HFFc6 (cell line): ENCODE data around the gene PSD4. TPM values are rescaled to one million over a fixed set of nuclear protein-coding genes. Genes with fewer than 3 reads are reported as not detected.

Source experiments
- DNase-seq: peaks from one replicate; pipeline ENCODE4 v3.0.0-alpha.2; 2018
- H3K27ac Mint-ChIP-seq: 2 replicates; pipeline ENCODE4 v1.8.0; 2020; ENCODE audit warnings: mild to moderate bottlenecking, mixed read lengths
- H3K27me3 Mint-ChIP-seq: 2 replicates; pipeline ENCODE4 v1.8.0; 2021; ENCODE audit warnings: mild to moderate bottlenecking, moderate library complexity, mixed read lengths; ENCODE audit not compliant: insufficient read depth
- H3K36me3 Mint-ChIP-seq: 2 replicates; pipeline ENCODE4 v1.8.0; 2021; ENCODE audit warnings: low read depth, mixed read lengths
- H3K4me1 Mint-ChIP-seq: 2 replicates; pipeline ENCODE4 v1.8.0; 2020; ENCODE audit warnings: low read depth, mixed read lengths
- H3K4me3 Mint-ChIP-seq: 2 replicates; pipeline ENCODE4 v1.8.0; 2020; ENCODE audit warnings: mild to moderate bottlenecking, moderate library complexity, mixed read lengths
- H3K9me3 Mint-ChIP-seq: 2 replicates; pipeline ENCODE4 v1.8.0; 2020; ENCODE audit warnings: mild to moderate bottlenecking, mixed read lengths
- CTCF ChIP-seq: fragments of 200-600 bp; sonication (generic); IDR thresholded peaks from 2 replicates; pipeline ENCODE4 v1.5.0; 2021; ENCODE audit warnings: antibody characterized with exemption, mild to moderate bottlenecking
- total RNA-seq, 6 experiments: library from RNA; stranded (reverse); fragmentation: NEBNext Ultra II Directional; extraction: Animal tissue kit (Norgen Biotek cat#: 25700); gene quantifications; 2 replicates in 1 of 6; 3 replicates in 5 of 6; pipeline ENCODE4 v1.2.3, GENCODE V29; 2021

The PSD4 gene
- total RNA-seq, 6 experiments from 2014 or later, result 0.76 to 1.8 (median 1.1) TPM

- Mint-ChIP-seq H3K27me3 (peaks cover 13% of the 10 kb centered on the region), H3K27ac (no peak overlapping the region), H3K4me1 (no peaks in the 10 kb centered on the region), H3K9me3 (no peaks in the 10 kb centered on the region; the same call in 1 of the 2 replicates), H3K4me3 (no peak overlapping the region), H3K36me3 (no peaks in the 10 kb centered on the region)
- no peak for DNase-seq
- TF ChIP-seq CTCF, result no peak
These were observed 24.1 kb upstream of the PSD4 start for GRCh38 chr2:113149553-113150257.

GRCh38 chr2:113150258-113150601 is 23.5 kb upstream of the PSD4 start:
- H3K4me3 Mint-ChIP-seq, result no peak overlapping the region
- no peak for DNase-seq
- H3K27me3 Mint-ChIP-seq, result peaks cover 11% of the 10 kb centered on the region
- H3K9me3 Mint-ChIP-seq, result no peaks in the 10 kb centered on the region; the same call in 1 of the 2 replicates
- H3K36me3 Mint-ChIP-seq, result no peaks in the 10 kb centered on the region
- H3K27ac Mint-ChIP-seq, result no peak overlapping the region
- no peaks in the 10 kb centered on the region for H3K4me1 Mint-ChIP-seq
- no peak for TF ChIP-seq CTCF

GRCh38 chr2:113155331-113155730 is 18.4 kb upstream of the PSD4 start:
- Mint-ChIP-seq H3K36me3 (no peaks in the 10 kb centered on the region), H3K27me3 (peaks cover 11% of the 10 kb centered on the region), H3K27ac (no peak overlapping the region), H3K4me3 (no peak overlapping the region), H3K4me1 (peaks cover 19% of the 10 kb centered on the region), H3K9me3 (no peaks in the 10 kb centered on the region)
- no peak for DNase-seq
- no peak for TF ChIP-seq CTCF

GRCh38 chr2:113156278-113157117 is 17.3 kb upstream of the PSD4 start:
- H3K4me3 Mint-ChIP-seq, result peak overlapping the region; percentile 43
- no peak for TF ChIP-seq CTCF
- H3K4me1 Mint-ChIP-seq, result peaks cover 19% of the 10 kb centered on the region
- no peaks in the 10 kb centered on the region for H3K36me3 Mint-ChIP-seq
- H3K27me3 Mint-ChIP-seq, result peaks cover 8% of the 10 kb centered on the region
- H3K27ac Mint-ChIP-seq, result no peak overlapping the region
- no peaks in the 10 kb centered on the region for H3K9me3 Mint-ChIP-seq
- DNase-seq, result no peak

- DNase-seq, result no peak
- H3K27ac Mint-ChIP-seq, result no peak overlapping the region
- no peak for TF ChIP-seq CTCF
- peaks cover 19% of the 10 kb centered on the region for H3K4me1 Mint-ChIP-seq
- peaks cover 6% of the 10 kb centered on the region for H3K27me3 Mint-ChIP-seq
- no peaks in the 10 kb centered on the region for H3K36me3 Mint-ChIP-seq
- H3K4me3 Mint-ChIP-seq, result peak overlapping the region; percentile 79
- H3K9me3 Mint-ChIP-seq, result no peaks in the 10 kb centered on the region
These were observed 16.5 kb upstream of the PSD4 start for GRCh38 chr2:113157118-113157896.
